Measurements from ENCODE around the gene MNT.
A peak's percentile ranks its signal among the peaks of the same experiment; 100 is the strongest.

The MNT gene

GRCh38 chr17:2394775-2395201 lies 6.1 kb downstream of the MNT start:
- H3K4me1 Mint-ChIP-seq: peaks cover 66% of the 10 kb centered on the region
- H3K36me3 Mint-ChIP-seq (ENCODE audit: low read depth): peaks cover 4% of the 10 kb centered on the region
- no peak for DNase-seq
- peak overlapping the region; percentile 82 for H3K4me3 Mint-ChIP-seq
- H3K27ac Mint-ChIP-seq: no peak overlapping the region
- no peaks in the 10 kb centered on the region for H3K9me3 Mint-ChIP-seq
- H3K27me3 Mint-ChIP-seq: no peaks in the 10 kb centered on the region
- ATAC-seq: no peak

- DNase-seq (peak; percentile 23), ATAC-seq (no peak)
- H3K4me1 Mint-ChIP-seq: peaks cover 64% of the 10 kb centered on the region
- no peaks in the 10 kb centered on the region for H3K9me3 Mint-ChIP-seq
- H3K36me3 Mint-ChIP-seq (ENCODE audit: low read depth): peaks cover 6% of the 10 kb centered on the region
- peak overlapping the region; percentile 90 for H3K27ac Mint-ChIP-seq
- H3K4me3 Mint-ChIP-seq: peak overlapping the region; percentile 82
- no peaks in the 10 kb centered on the region for H3K27me3 Mint-ChIP-seq
These were observed 6.7 kb downstream of the MNT start for GRCh38 chr17:2393954-2394749.

GRCh38 chr17:2393174-2393953 lies 7.5 kb downstream of the MNT start:
- DNase-seq (peak; percentile 92), ATAC-seq (peak; percentile 61)
- Mint-ChIP-seq H3K9me3 (no peaks in the 10 kb centered on the region), H3K27ac (peak overlapping the region; percentile 92), H3K27me3 (no peaks in the 10 kb centered on the region), H3K4me3 (peak overlapping the region; percentile 80), H3K36me3 (ENCODE audit: low read depth) (peaks cover 6% of the 10 kb centered on the region), H3K4me1 (peaks cover 62% of the 10 kb centered on the region)

GRCh38 chr17:2392252-2393173 lies 8.3 kb downstream of the MNT start:
- H3K36me3 Mint-ChIP-seq (ENCODE audit: low read depth): peaks cover 6% of the 10 kb centered on the region
- H3K4me1 Mint-ChIP-seq: peaks cover 55% of the 10 kb centered on the region
- ATAC-seq (peak; percentile 62), DNase-seq (peak; percentile 99)
- H3K9me3 Mint-ChIP-seq: no peaks in the 10 kb centered on the region
- H3K4me3 Mint-ChIP-seq: peak overlapping the region; percentile 91
- H3K27ac Mint-ChIP-seq: peak overlapping the region; percentile 95
- no peaks in the 10 kb centered on the region for H3K27me3 Mint-ChIP-seq

GRCh38 chr17:2391597-2392251 lies 9.1 kb downstream of the MNT start:
- Mint-ChIP-seq H3K27me3 (no peaks in the 10 kb centered on the region), H3K36me3 (ENCODE audit: low read depth) (peaks cover 6% of the 10 kb centered on the region), H3K27ac (peak overlapping the region; percentile 95), H3K4me3 (peak overlapping the region; percentile 91), H3K9me3 (no peaks in the 10 kb centered on the region), H3K4me1 (peaks cover 47% of the 10 kb centered on the region)
- ATAC-seq: no peak
- no peak for DNase-seq

GRCh38 chr17:2390199-2390836 lies 10.5 kb downstream of the MNT start:
- ATAC-seq: no peak
- Mint-ChIP-seq H3K27ac (peak overlapping the region; percentile 71), H3K4me1 (peaks cover 34% of the 10 kb centered on the region), H3K36me3 (ENCODE audit: low read depth) (peaks cover 6% of the 10 kb centered on the region), H3K9me3 (no peaks in the 10 kb centered on the region), H3K4me3 (peak overlapping the region; percentile 21), H3K27me3 (no peaks in the 10 kb centered on the region)
- DNase-seq: no peak

- H3K27me3 Mint-ChIP-seq: no peaks in the 10 kb centered on the region
- DNase-seq: no peak
These were observed 12.2 kb downstream of the MNT start for GRCh38 chr17:2388683-2389055.

GRCh38 chr17:2388020-2388682 lies 12.7 kb downstream of the MNT start:
- Mint-ChIP-seq H3K4me1 (peaks cover 30% of the 10 kb centered on the region), H3K4me3 (no peak overlapping the region)
- no peak for ATAC-seq

More at GRCh38 chr17:2388683-2389055, 12.2 kb downstream of the MNT start:
- Mint-ChIP-seq H3K36me3 (ENCODE audit: low read depth) (peaks cover 4% of the 10 kb centered on the region), H3K9me3 (no peaks in the 10 kb centered on the region), H3K4me1 (peaks cover 30% of the 10 kb centered on the region), H3K27ac (peak overlapping the region; percentile 23), H3K4me3 (no peak overlapping the region)
- no peak for ATAC-seq

GRCh38 chr17:2387086-2388019 lies 13.5 kb downstream of the MNT start:
- no peak overlapping the region for H3K27ac Mint-ChIP-seq
- H3K36me3 Mint-ChIP-seq (ENCODE audit: low read depth): peaks cover 4% of the 10 kb centered on the region
- H3K4me3 Mint-ChIP-seq: no peak overlapping the region
- peaks cover 29% of the 10 kb centered on the region for H3K4me1 Mint-ChIP-seq
- DNase-seq (no peak), ATAC-seq (no peak)
- H3K27me3 Mint-ChIP-seq: no peaks in the 10 kb centered on the region
- no peaks in the 10 kb centered on the region for H3K9me3 Mint-ChIP-seq

More at GRCh38 chr17:2388020-2388682, 12.7 kb downstream of the MNT start:
- H3K9me3 Mint-ChIP-seq: no peaks in the 10 kb centered on the region
- no peaks in the 10 kb centered on the region for H3K27me3 Mint-ChIP-seq
- peak overlapping the region; percentile 23 for H3K27ac Mint-ChIP-seq
- no peak for DNase-seq
- peaks cover 4% of the 10 kb centered on the region for H3K36me3 Mint-ChIP-seq (ENCODE audit: low read depth)

GRCh38 chr17:2386400-2387085 lies 14.3 kb downstream of the MNT start:
- ATAC-seq (no peak), DNase-seq (no peak)
- Mint-ChIP-seq H3K27ac (no peak overlapping the region), H3K27me3 (no peaks in the 10 kb centered on the region), H3K36me3 (ENCODE audit: low read depth) (peaks cover 4% of the 10 kb centered on the region), H3K4me1 (peaks cover 21% of the 10 kb centered on the region), H3K9me3 (no peaks in the 10 kb centered on the region), H3K4me3 (no peak overlapping the region)

- H3K4me3 Mint-ChIP-seq: no peak overlapping the region
- H3K9me3 Mint-ChIP-seq: no peaks in the 10 kb centered on the region
- H3K27ac Mint-ChIP-seq: no peak overlapping the region
- DNase-seq (no peak), ATAC-seq (no peak)
- peaks cover 11% of the 10 kb centered on the region for H3K4me1 Mint-ChIP-seq
- H3K36me3 Mint-ChIP-seq (ENCODE audit: low read depth): peaks cover 4% of the 10 kb centered on the region
- H3K27me3 Mint-ChIP-seq: no peaks in the 10 kb centered on the region
These were observed 15.3 kb downstream of the MNT start for GRCh38 chr17:2385240-2386210.
